Subcutaneous abdominal adipose tissue (tissue), 5 donors: ENCODE data around the gene TAPBP.

ENCODE experiments used
- H3K27ac ChIP-seq: one replicate; pipeline ENCODE4 v1.7.0; 2013; ENCODE audit warnings: low read depth, mild to moderate bottlenecking, inconsistent platforms, low read length, moderate library complexity
- H3K27me3 ChIP-seq, 5 donors: one replicate each; pipeline ENCODE4 v1.7.0; 2013; ENCODE audit warnings: low read length in 5 of 5, inconsistent platforms in 1 of 5; ENCODE audit not compliant: control insufficient read depth in 5 of 5, insufficient read depth in 4 of 5
- H3K36me3 ChIP-seq, 5 donors: one replicate each; pipeline ENCODE4 v1.7.0; 2013; ENCODE audit warnings: low read length in 5 of 5; ENCODE audit not compliant: control insufficient read depth in 5 of 5, insufficient read depth in 5 of 5
- H3K4me1 ChIP-seq, 5 donors: one replicate each; pipeline ENCODE4 v1.7.0; 2013; ENCODE audit warnings: low read length in 5 of 5, mild to moderate bottlenecking in 3 of 5, moderate library complexity in 1 of 5; ENCODE audit not compliant: control insufficient read depth in 5 of 5, insufficient read depth in 5 of 5
- H3K4me3 ChIP-seq, 5 donors: one replicate each; pipeline ENCODE4 v1.7.0; 2013; ENCODE audit warnings: low read length in 5 of 5, low read depth in 1 of 5
- H3K9ac ChIP-seq, 5 donors: one replicate each; pipeline ENCODE4 v1.7.0; 2013; ENCODE audit warnings: low read length in 5 of 5, mild to moderate bottlenecking in 4 of 5, moderate library complexity in 3 of 5
- H3K9me3 ChIP-seq, 5 donors: one replicate each; pipeline ENCODE4 v1.7.0; 2013; ENCODE audit warnings: low read length in 5 of 5; ENCODE audit not compliant: control insufficient read depth in 5 of 5
- donor health status: healthy.
- donor health status: healthy.
- donor health status: healthy.
- donor health status: healthy.
- donor health status: healthy.

Gene TAPBP

DNA sequence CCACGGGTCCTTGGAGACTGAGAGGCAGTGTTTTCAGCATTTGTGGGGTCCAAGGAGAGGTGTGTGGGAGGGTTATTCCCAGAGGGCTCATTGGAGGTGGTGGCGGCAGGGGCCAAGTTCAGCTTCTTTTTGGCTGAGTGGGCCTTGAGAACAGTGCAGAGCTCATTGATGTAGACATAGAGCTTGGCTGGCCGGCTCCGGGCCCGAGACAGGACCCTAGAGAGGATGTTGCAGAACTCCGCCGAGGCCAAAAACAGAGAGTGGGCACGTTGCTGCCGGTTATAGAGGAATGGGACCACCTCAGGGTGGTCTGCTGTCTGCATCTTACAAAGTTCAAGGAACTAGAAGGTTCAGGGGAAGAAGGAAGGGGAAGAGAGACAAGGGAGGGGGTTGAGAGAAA lies 7.3 kb upstream of the TAPBP start:
- Histone ChIP-seq H3K9ac (peak overlapping the region in 4 of 5 donors; percentile 2 to 88 (median 48)), H3K36me3 (peaks cover 0 to 30% (median 30%) of the 10 kb centered on the region in 5 donors), H3K4me1 (peaks cover 17 to 64% (median 62%) of the 10 kb centered on the region in 5 donors), H3K27me3 (no peaks in the 10 kb centered on the region), H3K27ac (peak overlapping the region; percentile 51), H3K9me3 (no peaks in the 10 kb centered on the region), H3K4me3 (peak overlapping the region in 4 of 5 donors; percentile 5 to 32 (median 20))

GRCh38 chr6:33320315-33321181 lies 6.7 kb upstream of the TAPBP start:
- Histone ChIP-seq H3K4me3 (peak overlapping the region; percentile 5 to 32 (median 24)), H3K27me3 (no peaks in the 10 kb centered on the region), H3K4me1 (peaks cover 17 to 68% (median 65%) of the 10 kb centered on the region in 5 donors), H3K27ac (peak overlapping the region; percentile 51), H3K9me3 (no peaks in the 10 kb centered on the region), H3K36me3 (peaks cover 0 to 34% (median 30%) of the 10 kb centered on the region in 5 donors), H3K9ac (peak overlapping the region in 3 of 5 donors; percentile 9 to 67 (median 51))

- Histone ChIP-seq H3K27me3 (no peaks in the 10 kb centered on the region), H3K9ac (peak overlapping the region in 2 of 5 donors; percentile 39 to 67), H3K36me3 (peaks cover 0 to 34% (median 30%) of the 10 kb centered on the region in 5 donors), H3K4me3 (peak overlapping the region in 3 of 5 donors; percentile 5 to 32 (median 22)), H3K4me1 (peaks cover 17 to 75% (median 71%) of the 10 kb centered on the region in 5 donors), H3K9me3 (no peaks in the 10 kb centered on the region), H3K27ac (peak overlapping the region; percentile 51)
These were observed 6.0 kb upstream of the TAPBP start for GRCh38 chr6:33319939-33320314.

GRCh38 chr6:33318426-33319073 lies 4.7 kb upstream of the TAPBP start:
- Histone ChIP-seq H3K36me3 (peaks cover 0 to 34% (median 30%) of the 10 kb centered on the region in 5 donors), H3K4me1 (peaks cover 17 to 76% (median 72%) of the 10 kb centered on the region in 5 donors), H3K27me3 (no peaks in the 10 kb centered on the region), H3K9ac (peak overlapping the region in 3 of 5 donors; percentile 34 to 69 (median 52)), H3K4me3 (peak overlapping the region in 4 of 5 donors; percentile 85 to 95 (median 85)), H3K27ac (peak overlapping the region; percentile 76), H3K9me3 (no peaks in the 10 kb centered on the region)

DNA sequence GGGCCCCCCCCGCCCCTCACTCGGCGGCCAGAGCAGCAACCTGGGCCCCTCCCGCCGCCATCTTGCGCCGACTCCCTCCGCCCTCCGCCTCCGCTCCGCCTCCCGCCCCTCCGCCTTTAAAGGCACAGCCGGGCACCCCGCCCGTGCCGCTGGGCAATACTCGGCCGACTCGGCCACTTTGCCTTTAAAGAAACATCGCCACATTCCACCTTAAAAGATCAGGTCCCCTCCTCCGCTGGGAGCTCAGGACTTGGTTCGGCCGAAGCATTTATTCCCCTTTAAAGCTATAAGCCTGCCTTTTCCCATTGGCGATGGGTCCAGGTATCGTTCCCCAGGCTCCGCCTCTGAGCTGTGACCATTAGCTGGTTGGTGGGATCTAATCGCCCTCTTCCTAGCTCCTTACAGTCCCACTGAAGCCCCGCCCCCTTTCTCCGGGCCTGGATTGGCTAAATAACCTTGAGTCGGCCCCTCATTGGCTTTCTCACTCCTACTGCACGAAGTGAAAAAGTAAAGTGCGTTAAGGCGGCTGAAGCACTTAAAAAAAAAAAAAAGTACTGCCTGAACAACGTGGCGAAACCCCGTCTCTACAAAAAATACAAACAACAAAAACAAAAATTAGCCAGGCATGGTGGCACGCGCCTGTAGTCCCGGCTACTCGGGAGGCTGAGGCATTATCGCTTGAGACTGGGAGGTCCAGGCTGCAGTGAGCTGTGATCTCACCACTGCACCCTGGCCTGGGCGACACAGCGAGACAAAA lies 4.0 kb upstream of the TAPBP start, which contains the start of gene ZBTB22:
TSS of gene ZBTB22 (minus strand) at position 76 of the 757 bp plus-strand sequence. CDS start 828 bp downstream, outside the sequence.
- H3K27ac ChIP-seq: peak within 1 kb of the TSS; percentile 96
- H3K27me3 ChIP-seq: no peaks in the 10 kb centered on the region
- H3K4me3 ChIP-seq: peak within 1 kb of the TSS; percentile 72 to 95 (median 85)
- H3K36me3 ChIP-seq: peaks cover 0 to 34% (median 30%) of the 10 kb centered on the region in 5 donors
- peaks cover 17 to 78% (median 72%) of the 10 kb centered on the region in 5 donors for H3K4me1 ChIP-seq
- peak within 1 kb of the TSS in 4 of 5 donors; percentile 34 to 69 (median 56) for H3K9ac ChIP-seq
- H3K9me3 ChIP-seq: no peaks in the 10 kb centered on the region

- peak overlapping the region; percentile 96 for H3K27ac ChIP-seq
- H3K4me3 ChIP-seq: peak overlapping the region; percentile 51 to 85 (median 60)
- H3K9ac ChIP-seq: no peak overlapping the region
- no peaks in the 10 kb centered on the region for H3K27me3 ChIP-seq
- peaks cover 19 to 81% (median 76%) of the 10 kb centered on the region in 5 donors for H3K4me1 ChIP-seq
- H3K9me3 ChIP-seq: no peaks in the 10 kb centered on the region
- H3K36me3 ChIP-seq: peaks cover 0 to 34% (median 30%) of the 10 kb centered on the region in 5 donors
These were observed 3.5 kb upstream of the TAPBP start for GRCh38 chr6:33317419-33317668.

DNA sequence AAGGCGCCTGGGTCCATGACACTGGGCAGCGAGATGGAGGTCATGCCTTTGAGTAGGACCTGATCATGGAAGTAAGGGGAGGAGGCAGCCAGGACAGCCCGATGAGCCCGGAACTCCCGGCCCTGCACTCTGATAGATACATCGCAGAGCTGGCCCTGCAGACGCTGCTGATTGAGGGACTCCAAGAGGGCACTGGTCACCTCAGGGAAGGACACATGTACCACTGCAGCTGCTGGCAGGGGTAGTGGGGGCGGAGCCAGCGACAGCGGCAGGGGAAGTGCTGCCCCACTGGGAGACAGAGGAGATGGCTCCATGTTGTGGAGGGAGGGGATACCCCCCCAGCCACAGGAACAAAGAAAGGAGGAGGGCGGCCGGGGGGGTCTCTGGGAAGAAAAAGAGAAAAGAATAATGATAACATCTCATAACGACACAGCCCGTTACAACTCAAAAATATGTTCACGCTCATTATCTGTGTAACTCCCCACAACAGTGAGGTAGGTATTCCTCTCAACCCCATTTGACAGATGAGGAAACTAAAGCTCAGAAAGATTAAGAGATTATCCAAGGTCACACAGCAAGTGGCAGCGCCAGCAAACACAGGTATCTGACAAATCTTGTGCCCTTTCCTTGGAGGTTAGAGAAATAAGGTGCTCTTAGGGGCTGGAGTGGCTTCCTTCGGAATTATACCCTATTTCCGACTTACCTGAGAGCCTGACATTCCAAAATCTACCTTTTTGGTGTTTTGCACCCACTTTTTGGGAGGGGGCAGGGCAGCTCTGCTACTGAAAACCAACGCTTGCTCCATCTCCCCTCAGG lies 2.9 kb upstream of the TAPBP start:
- no peaks in the 10 kb centered on the region for H3K27me3 ChIP-seq
- H3K9me3 ChIP-seq: no peaks in the 10 kb centered on the region
- peak overlapping the region; percentile 51 to 62 (median 52) for H3K4me3 ChIP-seq
- peaks cover 21 to 81% (median 76%) of the 10 kb centered on the region in 5 donors for H3K4me1 ChIP-seq
- H3K27ac ChIP-seq: peak overlapping the region; percentile 96
- H3K9ac ChIP-seq: no peak overlapping the region
- H3K36me3 ChIP-seq: peaks cover 0 to 34% (median 30%) of the 10 kb centered on the region in 5 donors

- Histone ChIP-seq H3K4me3 (no peak overlapping the region), H3K9ac (no peak overlapping the region), H3K27ac (peak overlapping the region; percentile 96), H3K27me3 (no peaks in the 10 kb centered on the region), H3K36me3 (peaks cover 0 to 32% (median 28%) of the 10 kb centered on the region in 5 donors), H3K4me1 (peaks cover 21 to 75% (median 72%) of the 10 kb centered on the region in 5 donors), H3K9me3 (no peaks in the 10 kb centered on the region)
These were observed 2.1 kb upstream of the TAPBP start for GRCh38 chr6:33315793-33316602.
